ENCODE results near the gene ASCC1.

The ASCC1 gene

GRCh38 chr10:72134785-72135767, 81.0 kb downstream of the ASCC1 start:
- no peak for FAIRE-seq
- TF ChIP-seq CTCF (IDR thresholded peaks at IDR 0.05; ENCODE audit: insufficient read depth, missing control alignments): no peak
- no peak for DNase-seq (ENCODE audit: insufficient read length, low spot score)

DNA sequence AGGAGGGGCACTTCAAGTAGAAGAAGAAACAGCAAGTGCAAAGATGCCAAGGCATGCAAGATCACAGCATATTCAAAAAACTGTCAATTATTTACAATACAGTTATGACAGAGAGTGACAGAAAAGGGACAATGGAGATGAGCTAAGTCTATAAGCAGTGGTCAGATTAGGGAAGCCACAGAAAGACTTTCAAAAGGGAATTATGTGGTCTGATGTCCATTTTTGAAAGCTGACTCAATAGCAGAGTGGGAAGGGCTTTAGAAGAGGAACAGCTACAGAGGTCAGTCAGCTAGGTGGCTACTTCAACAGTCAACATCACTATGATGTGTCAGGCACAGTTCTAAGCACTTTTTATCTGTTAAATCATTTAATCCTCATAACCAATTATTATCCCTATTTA, 82.6 kb downstream of the ASCC1 start:
- no peak for TF ChIP-seq CTCF (IDR thresholded peaks at IDR 0.05; ENCODE audit: insufficient read depth, missing control alignments)
- DNase-seq (ENCODE audit: insufficient read length, low spot score) (no peak), FAIRE-seq (no peak)

- FAIRE-seq (no peak), DNase-seq (ENCODE audit: insufficient read length, low spot score) (no peak)
- no peak for TF ChIP-seq CTCF (IDR thresholded peaks at IDR 0.05; ENCODE audit: insufficient read depth, missing control alignments)
Measured at GRCh38 chr10:72132854-72133253, 83.2 kb downstream of the ASCC1 start.

DNA sequence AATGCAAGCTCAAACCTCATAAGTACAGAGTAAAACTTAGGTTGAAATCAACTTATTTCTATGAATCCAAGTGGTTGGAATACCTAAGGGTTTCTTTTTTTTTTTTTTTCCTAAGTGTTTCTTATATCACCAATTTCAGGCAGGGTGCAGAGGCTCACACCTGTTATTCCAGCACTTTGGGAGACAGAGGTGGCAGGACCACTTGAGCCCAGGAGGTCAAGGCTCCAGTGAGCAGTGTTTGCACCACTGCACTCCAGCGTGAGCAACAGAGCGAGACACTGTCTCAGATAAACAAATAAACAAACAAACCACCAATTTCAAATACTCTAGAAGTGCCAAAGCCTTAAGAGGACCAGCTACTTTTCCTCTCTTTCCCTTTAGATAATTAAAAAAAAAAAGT, 88.5 kb downstream of the ASCC1 start:
- FAIRE-seq: no peak
- no peak for TF ChIP-seq CTCF (IDR thresholded peaks at IDR 0.05; ENCODE audit: insufficient read depth, missing control alignments)
- DNase-seq (ENCODE audit: insufficient read length, low spot score): no peak

DNA sequence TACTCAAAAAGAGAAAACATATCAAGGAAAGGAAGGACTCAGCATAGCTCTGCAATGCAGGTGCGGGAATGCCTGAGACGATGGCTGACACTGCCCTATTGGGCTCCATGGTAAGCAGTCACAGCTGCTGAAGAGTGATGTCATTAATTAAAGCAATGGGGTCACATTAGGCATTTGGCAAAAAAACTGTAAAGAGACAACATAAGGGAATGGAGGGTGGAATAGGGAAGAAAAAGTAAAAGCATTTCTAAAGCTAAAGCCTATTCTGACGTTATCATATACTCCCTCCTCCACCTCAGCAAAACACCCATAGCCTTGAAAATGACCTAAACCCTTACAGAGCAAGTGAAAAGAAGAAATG, 89.2 kb downstream of the ASCC1 start:
- TF ChIP-seq CTCF (IDR thresholded peaks at IDR 0.05; ENCODE audit: insufficient read depth, missing control alignments): no peak
- no peak for DNase-seq (ENCODE audit: insufficient read length, low spot score)
- no peak for FAIRE-seq

- DNase-seq (ENCODE audit: insufficient read length, low spot score) (no peak), FAIRE-seq (no peak)
- peak; percentile 48 for TF ChIP-seq CTCF (IDR thresholded peaks at IDR 0.05; ENCODE audit: insufficient read depth, missing control alignments)
Measured at GRCh38 chr10:72126184-72126871, 89.7 kb downstream of the ASCC1 start.

DNA sequence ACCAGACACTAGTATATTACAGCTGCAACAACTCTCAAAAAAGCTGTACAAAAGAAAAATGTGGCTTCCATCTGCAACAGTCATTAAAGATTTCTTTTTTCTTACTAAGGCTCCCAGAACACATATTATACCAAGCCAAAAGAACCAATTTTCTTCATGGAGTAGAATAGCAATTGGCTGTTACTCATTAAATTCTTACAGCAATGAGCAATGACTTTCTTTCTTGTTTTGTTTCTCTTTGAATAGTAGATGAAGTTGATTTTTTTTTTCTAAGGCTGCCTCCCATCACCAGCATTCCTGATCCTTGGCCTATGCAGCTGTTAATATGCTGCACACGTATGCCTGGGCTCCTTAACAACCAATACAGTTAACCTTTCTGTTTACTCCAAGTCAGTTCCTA, 91.1 kb downstream of the ASCC1 start:
- no peak for TF ChIP-seq CTCF (IDR thresholded peaks at IDR 0.05; ENCODE audit: insufficient read depth, missing control alignments)
- FAIRE-seq: no peak

More for the DNA sequence above, 91.1 kb downstream of the ASCC1 start:
- DNase-seq (ENCODE audit: insufficient read length, low spot score): no peak
